Measurements from ENCODE around the gene BHLHE40. TPM values are rescaled to one million over a fixed set of nuclear protein-coding genes. Genes with fewer than 3 reads are reported as not detected.

BHLHE40 gene
- total and polyA plus RNA-seq, 2 of the 4 experiments (the other 2 are of a cell fraction), result 22.8 to 31.8 TPM

DNA sequence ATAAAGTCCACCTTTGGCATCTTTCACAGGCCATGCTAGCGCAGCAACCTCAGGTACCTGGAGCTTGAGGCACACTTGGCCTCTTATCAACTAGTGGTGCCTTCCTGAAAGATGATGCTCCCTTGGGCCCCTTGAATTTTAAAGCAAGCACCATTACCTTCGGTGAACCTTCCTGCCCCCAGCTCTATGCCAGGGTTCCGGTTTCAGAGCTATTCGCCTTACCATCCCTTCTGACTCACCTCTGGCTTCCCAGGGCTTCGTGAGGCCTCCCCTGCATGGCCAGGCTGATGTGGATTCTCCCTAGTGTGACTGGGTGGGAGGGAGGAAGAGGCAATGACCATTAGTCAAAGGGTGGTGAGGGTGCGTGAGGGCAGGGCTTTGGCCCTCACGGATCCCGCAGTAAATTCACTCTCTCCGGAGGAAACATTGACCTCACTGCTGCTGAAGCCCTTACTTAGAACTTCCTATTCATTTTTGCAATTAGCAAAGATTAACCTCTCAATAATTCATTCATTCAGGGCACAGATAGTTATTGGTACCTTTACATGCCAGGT, 16.3 kb downstream of the BHLHE40 start:
- Histone ChIP-seq H3K27ac (ENCODE audit: insufficient read depth, low read length) (no peak overlapping the region), H3K4me3 (ENCODE audit: insufficient read depth, low read depth, low read length) (no peak overlapping the region), H2BK20ac (ENCODE audit: low read depth, low read length) (peak overlapping the region; percentile 95), H2BK5ac (ENCODE audit: low read depth, low read length, poor library complexity, severe bottlenecking) (peak overlapping the region; percentile 98), H4K20me1 (ENCODE audit: insufficient read depth, low read length) (no peaks in the 10 kb centered on the region; the same call in 1 of the 2 replicates), H3K4ac (ENCODE audit: low read depth, low read length) (peak overlapping the region; percentile 98), H2AK9ac (replicated peaks; ENCODE audit: low read depth, low read length, poor library complexity) (peak overlapping the region; percentile 95), H3K56ac (ENCODE audit: extremely low read depth, insufficient read depth, low read length) (peak overlapping the region; percentile 49; the same call in 1 of the 2 replicates), H3K9ac (ENCODE audit: low read depth, low read length) (no peak overlapping the region), H3K4me1 (ENCODE audit: control insufficient read depth, insufficient read depth, low read length) (peaks cover 9% of the 10 kb centered on the region), H3K36me3 (ENCODE audit: control insufficient read depth, insufficient read depth, low read length) (no peaks in the 10 kb centered on the region), H3K27me3 (ENCODE audit: control insufficient read depth, insufficient read depth, low read length) (no peaks in the 10 kb centered on the region), H3K14ac (replicated peaks; ENCODE audit: low read depth, low read length) (peak overlapping the region; percentile 89), H3K79me1 (ENCODE audit: low read depth in 1 of 2, low read length in 2 of 2) (no peaks in the 10 kb centered on the region), H4K8ac (ENCODE audit: low read depth in 2 of 2, low read length in 2 of 2) (peak overlapping the region; percentile 69 to 95), H2AFZ (replicated peaks; ENCODE audit: low read length, poor library complexity) (peak overlapping the region; percentile 24), H2AK5ac (ENCODE audit: low read depth, low read length) (peak overlapping the region; percentile 95), H3K23ac (ENCODE audit: low read depth, low read length) (peak overlapping the region; percentile 77), H2BK15ac (ENCODE audit: low read depth, low read length) (peak overlapping the region; percentile 69; the same call in 2 of the 3 replicates), H4K91ac (ENCODE audit: insufficient read depth, low read depth, low read length) (peak overlapping the region; percentile 91), H3K9me1 (ENCODE audit: insufficient read depth, low read length) (peaks cover 16% of the 10 kb centered on the region), H4K5ac (ENCODE audit: low read depth, low read length) (peak overlapping the region; percentile 19; the same call in 1 of the 2 replicates), H3K18ac (ENCODE audit: low read depth, low read length) (peak overlapping the region; percentile 43; the same call in 1 of the 2 replicates), H2BK120ac (ENCODE audit: low read depth, low read length) (peak overlapping the region; percentile 100), H3K9me3 (ENCODE audit: control insufficient read depth, insufficient read depth, low read length) (no peaks in the 10 kb centered on the region), H3K4me2 (ENCODE audit: low read depth, low read length) (no peak overlapping the region)
- peak; percentile 83 for DNase-seq
- no peak for ATAC-seq (ENCODE audit: low read depth)
- intact Hi-C loops (cut with micrococcal nuclease) (no loop called here), dilution Hi-C loops (cut with HindIII; ENCODE audit: low sequenced_read_pairs, unreplicated experiment) (no loop called here), in situ Hi-C loops (cut with MboI; ENCODE audit: low sequenced_read_pairs) (no loop called here)
- CTCF ChIA-PET, result interaction anchor here (1.2 kb wide), 1 partner anchor 27 kb away, joined by 3 read pairs; no protein-coding TSS in a partner anchor
- TF ChIP-seq MAZ (IDR thresholded peaks at IDR 0.05; ENCODE audit: borderline replicate concordance, low read depth, low read length), result peak; percentile 45; the same call in 1 of the 2 replicates
- TF ChIP-seq, protein P1, sequence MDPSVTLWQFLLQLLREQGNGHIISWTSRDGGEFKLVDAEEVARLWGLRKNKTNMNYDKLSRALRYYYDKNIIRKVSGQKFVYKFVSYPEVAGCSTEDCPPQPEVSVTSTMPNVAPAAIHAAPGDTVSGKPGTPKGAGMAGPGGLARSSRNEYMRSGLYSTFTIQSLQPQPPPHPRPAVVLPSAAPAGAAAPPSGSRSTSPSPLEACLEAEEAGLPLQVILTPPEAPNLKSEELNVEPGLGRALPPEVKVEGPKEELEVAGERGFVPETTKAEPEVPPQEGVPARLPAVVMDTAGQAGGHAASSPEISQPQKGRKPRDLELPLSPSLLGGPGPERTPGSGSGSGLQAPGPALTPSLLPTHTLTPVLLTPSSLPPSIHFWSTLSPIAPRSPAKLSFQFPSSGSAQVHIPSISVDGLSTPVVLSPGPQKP (IDR thresholded peaks at IDR 0.05; ENCODE audit: borderline replicate concordance, low read depth, low read length), result no peak
- TF ChIP-seq FOS (IDR thresholded peaks at IDR 0.05; ENCODE audit: low read depth, low read length), result 0 out of 2 replicates have a peak, but pooled peaks have one; percentile 48
- no peak for TF ChIP-seq RAD21 (IDR thresholded peaks at IDR 0.05; ENCODE audit: low read length)
- no peak for TF ChIP-seq POLR2A (IDR thresholded peaks at IDR 0.05; ENCODE audit: low read depth, low read length)
- no peak for TF ChIP-seq SMC3 (IDR thresholded peaks at IDR 0.05; ENCODE audit: low read depth, low read length)
- TF ChIP-seq CHD1 (IDR thresholded peaks at IDR 0.05; ENCODE audit: low read depth, low read length), result 0 out of 2 replicates have a peak, but pooled peaks have one; percentile 17
- TF ChIP-seq BHLHE40 (IDR thresholded peaks at IDR 0.05; ENCODE audit: low read depth, low read length), result peak; percentile 63
- no peak for TF ChIP-seq NFE2L2 (IDR thresholded peaks at IDR 0.05; ENCODE audit: low read depth, low read length)
- no TSS peak for BruUV-seq (replicated peaks)
- POLR2A ChIA-PET (ENCODE audit: unreplicated experiment), result no interaction called here
- WGBS, 2 experiments (ENCODE audit: extremely low coverage in 2 of 2, insufficient read length in 1 of 2), result 100% methylated on average over 1 of the region's 9 CpGs; no CpG with 5 or more reads in 1 of the 2 experiments

Measured in IMR-90 (cell line).